GM12872 (cell line): ENCODE data around the gene S1PR2.

Experiments used
- CTCF ChIP-seq: IDR thresholded peaks from 3 replicates; pipeline ENCODE4 v1.5.1; 2011; ENCODE audit warnings: low read depth, mild to moderate bottlenecking, low read length, moderate library complexity; ENCODE audit not compliant: insufficient read depth

Gene S1PR2

GRCh38 chr19:10259162-10259905 lies 28.2 kb upstream of the S1PR2 start:
- peak; percentile 86 for TF ChIP-seq CTCF

GRCh38 chr19:10258080-10258710 lies 27.1 kb upstream of the S1PR2 start:
- TF ChIP-seq CTCF, result no peak

- no peak for TF ChIP-seq CTCF
These were observed 26.0 kb upstream of the S1PR2 start for GRCh38 chr19:10256970-10257615.

- no peak for TF ChIP-seq CTCF
These were observed 25.4 kb upstream of the S1PR2 start for GRCh38 chr19:10256551-10256950.

- no peak for TF ChIP-seq CTCF
These were observed 24.2 kb upstream of the S1PR2 start for GRCh38 chr19:10255358-10255757.

GRCh38 chr19:10254244-10254643 lies 23.1 kb upstream of the S1PR2 start:
- TF ChIP-seq CTCF, result no peak

GRCh38 chr19:10252707-10253106 lies 21.6 kb upstream of the S1PR2 start:
- no peak for TF ChIP-seq CTCF
